Smooth muscle cell (in vitro differentiated cells): ENCODE data around the gene UTP14A. TPM values are rescaled to one million over a fixed set of nuclear protein-coding genes. Genes with fewer than 3 reads are reported as not detected.

ENCODE experiments used
- DNase-seq: peaks from one replicate; lab custom pipeline; 2025; ENCODE audit not compliant: unreplicated experiment; lab: John Stamatoyannopoulos, UW
- H2AFZ ChIP-seq: fragments of 200-600 bp; sonication (generic); 2 replicates; pipeline ENCODE4 v1.6.0; 2016; ENCODE audit warnings: antibody characterized with exemption, low read depth, mild to moderate bottlenecking
- H3F3A ChIP-seq: fragments of 200-600 bp; sonication (generic); 2 replicates; pipeline ENCODE4 v1.6.0; 2017; ENCODE audit warnings: antibody characterized with exemption, low read depth
- H3K27ac ChIP-seq: fragments of 200-600 bp; sonication (generic); 2 replicates; pipeline ENCODE4 v1.5.1; 2016; ENCODE audit warnings: low read depth, mild to moderate bottlenecking
- H3K27me3 ChIP-seq: fragments of 200-600 bp; sonication (generic); 2 replicates; pipeline ENCODE4 v1.6.1; 2016; ENCODE audit warnings: low read depth, mild to moderate bottlenecking
- H3K36me3 ChIP-seq: fragments of 200-600 bp; sonication (generic); 2 replicates; pipeline ENCODE4 v1.5.1; 2016; ENCODE audit warnings: low read depth
- H3K4me1 ChIP-seq: fragments of 200-600 bp; sonication (generic); 2 replicates; pipeline ENCODE4 v1.5.1; 2016; ENCODE audit warnings: low read depth
- H3K4me2 ChIP-seq: fragments of 200-600 bp; sonication (generic); 2 replicates; pipeline ENCODE4 v1.6.0; 2016; ENCODE audit warnings: mild to moderate bottlenecking
- H3K4me3 ChIP-seq: fragments of 200-600 bp; sonication (generic); 2 replicates; pipeline ENCODE4 v1.5.1; 2016; ENCODE audit warnings: mild to moderate bottlenecking
- H3K79me2 ChIP-seq: fragments of 200-600 bp; sonication (generic); 2 replicates; pipeline ENCODE4 v1.6.0; 2016; ENCODE audit warnings: low read depth, mild to moderate bottlenecking
- H3K9ac ChIP-seq: fragments of 200-600 bp; sonication (generic); 2 replicates; pipeline ENCODE4 v1.6.0; 2016; ENCODE audit warnings: low read depth
- H3K9me3 ChIP-seq: fragments of 200-600 bp; sonication (generic); replicated peaks from 2 replicates; pipeline ENCODE4 v1.5.1; 2016; ENCODE audit warnings: low read depth
- H4K20me1 ChIP-seq: fragments of 200-600 bp; sonication (generic); 2 replicates; pipeline ENCODE4 v1.6.0; 2016; ENCODE audit warnings: low read depth
- WGBS: methylation state at CpG from one replicate; pipeline ENCODE4 v1.1.7; 2016; ENCODE audit warnings: low lambda C conversion rate; 5-methylcytosine and 5-hydroxymethylcytosine counted together
- polyA plus RNA-seq: library from polyadenylated mRNA; unstranded; fragments of >200 nt; fragmentation: Nextera tagmentation; extraction: Ambion mirVana; gene quantifications from 2 replicates; pipeline ENCODE4 v1.2.1, GENCODE V29; 2016
- total RNA-seq: library from RNA; depleted of rRNA; stranded (reverse); fragments of >200 nt; gene quantifications from 2 replicates; pipeline ENCODE4 v1.2.3, GENCODE V29; 2014
- TF ChIP-seq, protein P1 (sequence below): fragments of 200-600 bp; sonication (generic); IDR thresholded peaks from 2 replicates; pipeline ENCODE4 v1.5.1; 2017; ENCODE audit warnings: borderline replicate concordance, mild to moderate bottlenecking, antibody characterized with exemption; ENCODE audit not compliant: insufficient read depth, poor library complexity, severe bottlenecking

Gene UTP14A
- total and polyA plus RNA-seq, 2 experiments from 2014 or later: 5.1 to 12.9 TPM

DNA sequence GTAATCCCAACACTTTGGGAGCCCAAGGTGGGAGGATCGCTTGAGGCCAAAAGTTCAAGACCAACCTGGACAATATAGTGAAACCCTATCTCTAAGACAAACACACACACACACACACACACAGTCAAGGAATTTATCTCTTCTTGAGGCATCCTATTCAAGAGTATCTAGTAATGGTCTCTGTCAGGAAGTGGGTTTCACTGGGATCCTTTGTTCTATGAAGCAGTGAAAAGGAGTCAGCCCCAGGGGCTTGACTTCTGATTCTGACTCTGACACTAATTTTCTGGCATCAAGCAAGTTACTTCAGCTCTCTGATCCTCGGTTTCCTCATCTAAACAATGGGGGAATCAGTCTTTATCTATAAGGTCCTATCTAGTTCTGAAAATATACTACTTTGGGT lies 34.8 kb downstream of the UTP14A start:
- TF ChIP-seq, protein P1, sequence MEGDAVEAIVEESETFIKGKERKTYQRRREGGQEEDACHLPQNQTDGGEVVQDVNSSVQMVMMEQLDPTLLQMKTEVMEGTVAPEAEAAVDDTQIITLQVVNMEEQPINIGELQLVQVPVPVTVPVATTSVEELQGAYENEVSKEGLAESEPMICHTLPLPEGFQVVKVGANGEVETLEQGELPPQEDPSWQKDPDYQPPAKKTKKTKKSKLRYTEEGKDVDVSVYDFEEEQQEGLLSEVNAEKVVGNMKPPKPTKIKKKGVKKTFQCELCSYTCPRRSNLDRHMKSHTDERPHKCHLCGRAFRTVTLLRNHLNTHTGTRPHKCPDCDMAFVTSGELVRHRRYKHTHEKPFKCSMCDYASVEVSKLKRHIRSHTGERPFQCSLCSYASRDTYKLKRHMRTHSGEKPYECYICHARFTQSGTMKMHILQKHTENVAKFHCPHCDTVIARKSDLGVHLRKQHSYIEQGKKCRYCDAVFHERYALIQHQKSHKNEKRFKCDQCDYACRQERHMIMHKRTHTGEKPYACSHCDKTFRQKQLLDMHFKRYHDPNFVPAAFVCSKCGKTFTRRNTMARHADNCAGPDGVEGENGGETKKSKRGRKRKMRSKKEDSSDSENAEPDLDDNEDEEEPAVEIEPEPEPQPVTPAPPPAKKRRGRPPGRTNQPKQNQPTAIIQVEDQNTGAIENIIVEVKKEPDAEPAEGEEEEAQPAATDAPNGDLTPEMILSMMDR: no peak
- 69% methylated on average over 2 of the region's 2 CpGs for WGBS
- Histone ChIP-seq H2AFZ (no peak overlapping the region), H3K27ac (no peak overlapping the region), H3K9me3 (no peaks in the 10 kb centered on the region), H3K4me3 (no peak overlapping the region), H4K20me1 (no peaks in the 10 kb centered on the region), H3K4me1 (no peaks in the 10 kb centered on the region), H3K36me3 (no peaks in the 10 kb centered on the region), H3K4me2 (no peak overlapping the region), H3K27me3 (peaks cover 8% of the 10 kb centered on the region), H3F3A (no peaks in the 10 kb centered on the region), H3K79me2 (no peaks in the 10 kb centered on the region), H3K9ac (no peak overlapping the region)
- DNase-seq: no peak

DNA sequence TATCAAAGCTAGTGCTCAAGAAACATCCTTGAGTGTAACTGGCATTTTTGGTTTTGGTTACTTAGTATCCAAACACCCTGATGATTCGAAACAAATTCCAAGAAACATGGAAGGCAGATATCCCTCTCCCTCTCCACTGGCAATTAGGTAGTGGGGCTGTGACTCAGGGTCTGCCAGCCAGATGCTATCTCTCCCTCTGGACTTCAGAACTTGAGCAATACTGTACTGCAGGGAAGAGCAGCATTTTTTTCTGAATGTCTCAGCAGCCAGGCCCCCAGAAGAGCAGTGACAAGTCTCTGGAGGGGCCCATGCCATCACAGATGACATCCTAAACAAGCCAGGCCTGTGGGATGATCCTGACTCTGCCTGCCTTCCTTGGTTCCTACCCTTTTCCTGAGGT lies 39.2 kb downstream of the UTP14A start:
- no peak for DNase-seq
- no peaks in the 10 kb centered on the region for H4K20me1 ChIP-seq
- no peaks in the 10 kb centered on the region for H3K79me2 ChIP-seq
- no peaks in the 10 kb centered on the region for H3F3A ChIP-seq
- 26% methylated on average over 1 of the region's 1 CpG for WGBS
- TF ChIP-seq, protein P1: no peak
- no peak overlapping the region for H3K4me2 ChIP-seq
- H3K9me3 ChIP-seq: no peaks in the 10 kb centered on the region
- H3K4me3 ChIP-seq: no peak overlapping the region
- H3K9ac ChIP-seq: no peak overlapping the region
- H2AFZ ChIP-seq: no peak overlapping the region
- no peaks in the 10 kb centered on the region for H3K27me3 ChIP-seq
- no peaks in the 10 kb centered on the region for H3K36me3 ChIP-seq
- no peaks in the 10 kb centered on the region for H3K4me1 ChIP-seq
- no peak overlapping the region for H3K27ac ChIP-seq

DNA sequence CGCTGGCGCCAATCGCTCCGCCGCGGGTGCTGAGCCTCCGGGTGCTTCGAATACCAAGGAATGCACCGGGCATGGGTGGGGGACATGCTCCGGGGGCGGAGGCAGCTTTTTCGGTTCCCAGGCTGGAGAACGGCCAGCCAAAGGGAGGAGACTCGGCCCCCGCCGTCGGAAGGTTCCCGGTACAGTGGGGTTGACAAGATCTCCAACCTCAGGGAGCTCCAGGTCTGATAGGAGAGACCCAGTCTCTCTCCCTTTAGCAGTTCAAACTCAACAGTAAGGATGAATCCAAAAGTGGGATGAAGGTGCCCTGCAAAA lies 47.3 kb downstream of the UTP14A start:
- Histone ChIP-seq H3K9ac (no peak overlapping the region), H3F3A (no peaks in the 10 kb centered on the region), H3K79me2 (no peaks in the 10 kb centered on the region), H3K27ac (no peak overlapping the region), H3K4me3 (peak overlapping the region; percentile 44), H2AFZ (no peak overlapping the region), H3K9me3 (no peaks in the 10 kb centered on the region), H3K27me3 (no peaks in the 10 kb centered on the region), H4K20me1 (no peaks in the 10 kb centered on the region), H3K36me3 (no peaks in the 10 kb centered on the region), H3K4me2 (peak overlapping the region; percentile 84), H3K4me1 (no peaks in the 10 kb centered on the region)
- TF ChIP-seq, protein P1: no peak
- no peak for DNase-seq
- 33% methylated on average over 17 of the region's 18 CpGs for WGBS

DNA sequence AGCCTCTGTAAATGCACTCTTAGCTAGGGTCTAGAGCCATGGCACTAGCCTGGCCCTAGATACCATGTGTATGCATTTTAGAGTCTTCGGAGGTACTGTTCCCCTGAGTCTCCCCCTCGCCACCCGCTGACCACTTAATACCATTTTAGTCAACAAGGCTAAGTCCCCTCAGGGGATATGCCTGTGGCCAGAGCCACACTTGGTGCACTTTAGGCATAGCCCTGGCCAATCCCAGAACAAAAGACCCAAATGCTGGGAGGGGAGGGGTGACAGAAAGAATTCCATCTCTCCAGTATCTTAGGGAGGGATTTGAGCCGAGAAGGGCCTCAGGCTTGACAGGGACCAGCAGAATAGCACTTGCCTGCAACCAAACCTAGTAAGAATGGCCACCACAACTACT lies 47.9 kb downstream of the UTP14A start:
- TF ChIP-seq, protein P1: no peak
- H3K27ac ChIP-seq: no peak overlapping the region
- DNase-seq: no peak
- H3K4me2 ChIP-seq: no peak overlapping the region
- WGBS: 76% methylated on average over 4 of the region's 4 CpGs
- no peak overlapping the region for H2AFZ ChIP-seq
- no peaks in the 10 kb centered on the region for H3K4me1 ChIP-seq
- H3K36me3 ChIP-seq: no peaks in the 10 kb centered on the region
- no peak overlapping the region for H3K9ac ChIP-seq
- no peaks in the 10 kb centered on the region for H3K27me3 ChIP-seq
- H3K4me3 ChIP-seq: no peak overlapping the region
- no peaks in the 10 kb centered on the region for H4K20me1 ChIP-seq
- no peaks in the 10 kb centered on the region for H3K9me3 ChIP-seq
- no peaks in the 10 kb centered on the region for H3K79me2 ChIP-seq
- H3F3A ChIP-seq: no peaks in the 10 kb centered on the region
